ENCODE results near the gene ZNF444.
"Not testable (repeated sequence)": the region's sequence is repeated elsewhere in the genome, so short reads cannot be mapped to it uniquely, and the experiment has no call there.

The ZNF444 gene

GRCh38 chr19:56103027-56103614, 38.0 kb upstream of the ZNF444 start:
- Histone ChIP-seq H3K36me3 (ENCODE audit: insufficient read depth, insufficient read length, low read length) (peaks cover 48% of the 10 kb centered on the region), H3K4me3 (ENCODE audit: insufficient read length, low read depth) (no peak overlapping the region), H3K4me1 (ENCODE audit: insufficient read depth, insufficient read length) (peaks cover 8% of the 10 kb centered on the region), H3K27me3 (ENCODE audit: insufficient read depth, insufficient read length) (no peaks in the 10 kb centered on the region), H3K9me3 (ENCODE audit: insufficient read depth, low read length) (no peaks in the 10 kb centered on the region), H3K9ac (ENCODE audit: insufficient read length, low read depth) (no peak overlapping the region)
- TF ChIP-seq YY1 (IDR thresholded peaks at IDR 0.05; ENCODE audit: insufficient read depth, insufficient read length), result no peak
- TF ChIP-seq ZNF274 (IDR thresholded peaks at IDR 0.05; ENCODE audit: low read depth, low read length), result no peak
- no peak for TF ChIP-seq SUZ12 (IDR thresholded peaks at IDR 0.05; ENCODE audit: extremely low read depth, insufficient read depth, insufficient read length)
- no peak for DNase-seq (ENCODE audit: low read depth, low spot score)

GRCh38 chr19:56104423-56104822, 36.7 kb upstream of the ZNF444 start:
- Histone ChIP-seq H3K36me3 (ENCODE audit: insufficient read depth, insufficient read length, low read length) (peaks cover 41% of the 10 kb centered on the region), H3K9me3 (ENCODE audit: insufficient read depth, low read length) (no peaks in the 10 kb centered on the region), H3K4me1 (ENCODE audit: insufficient read depth, insufficient read length) (peaks cover 16% of the 10 kb centered on the region), H3K9ac (ENCODE audit: insufficient read length, low read depth) (no peak overlapping the region), H3K27me3 (ENCODE audit: insufficient read depth, insufficient read length) (no peaks in the 10 kb centered on the region), H3K4me3 (ENCODE audit: insufficient read length, low read depth) (no peak overlapping the region)
- no peak for DNase-seq (ENCODE audit: low read depth, low spot score)
- no peak for TF ChIP-seq SUZ12 (IDR thresholded peaks at IDR 0.05; ENCODE audit: extremely low read depth, insufficient read depth, insufficient read length)
- no peak for TF ChIP-seq YY1 (IDR thresholded peaks at IDR 0.05; ENCODE audit: insufficient read depth, insufficient read length)
- no peak for TF ChIP-seq ZNF274 (IDR thresholded peaks at IDR 0.05; ENCODE audit: low read depth, low read length)

- Histone ChIP-seq H3K9ac (ENCODE audit: insufficient read length, low read depth) (no peak overlapping the region), H3K4me1 (ENCODE audit: insufficient read depth, insufficient read length) (peaks cover 16% of the 10 kb centered on the region), H3K27me3 (ENCODE audit: insufficient read depth, insufficient read length) (no peaks in the 10 kb centered on the region), H3K4me3 (ENCODE audit: insufficient read length, low read depth) (no peak overlapping the region), H3K36me3 (ENCODE audit: insufficient read depth, insufficient read length, low read length) (peaks cover 34% of the 10 kb centered on the region), H3K9me3 (ENCODE audit: insufficient read depth, low read length) (no peaks in the 10 kb centered on the region)
- no peak for DNase-seq (ENCODE audit: low read depth, low spot score)
- TF ChIP-seq SUZ12 (IDR thresholded peaks at IDR 0.05; ENCODE audit: extremely low read depth, insufficient read depth, insufficient read length) (no peak), ZNF274 (IDR thresholded peaks at IDR 0.05; ENCODE audit: low read depth, low read length) (no peak), YY1 (IDR thresholded peaks at IDR 0.05; ENCODE audit: insufficient read depth, insufficient read length) (no peak)
These were observed 35.9 kb upstream of the ZNF444 start for GRCh38 chr19:56105090-56105701.

- Histone ChIP-seq H3K4me1 (ENCODE audit: insufficient read depth, insufficient read length) (peaks cover 17% of the 10 kb centered on the region), H3K36me3 (ENCODE audit: insufficient read depth, insufficient read length, low read length) (peaks cover 32% of the 10 kb centered on the region)
- not testable (repeated sequence) for DNase-seq (ENCODE audit: low read depth, low spot score); H3K9me3 ChIP-seq (ENCODE audit: insufficient read depth, low read length); H3K4me3 ChIP-seq (ENCODE audit: insufficient read length, low read depth); H3K27me3 ChIP-seq (ENCODE audit: insufficient read depth, insufficient read length); H3K9ac ChIP-seq (ENCODE audit: insufficient read length, low read depth)
These were observed 35.2 kb upstream of the ZNF444 start for GRCh38 chr19:56105831-56106396.

GRCh38 chr19:56106397-56106849, 34.7 kb upstream of the ZNF444 start:
- no peak for TF ChIP-seq SUZ12 (IDR thresholded peaks at IDR 0.05; ENCODE audit: extremely low read depth, insufficient read depth, insufficient read length)
- TF ChIP-seq ZNF274 (IDR thresholded peaks at IDR 0.05; ENCODE audit: low read depth, low read length), result no peak
- TF ChIP-seq YY1 (IDR thresholded peaks at IDR 0.05; ENCODE audit: insufficient read depth, insufficient read length), result no peak
- Histone ChIP-seq H3K9me3 (ENCODE audit: insufficient read depth, low read length) (no peaks in the 10 kb centered on the region), H3K9ac (ENCODE audit: insufficient read length, low read depth) (no peak overlapping the region), H3K4me3 (ENCODE audit: insufficient read length, low read depth) (no peak overlapping the region), H3K27me3 (ENCODE audit: insufficient read depth, insufficient read length) (no peaks in the 10 kb centered on the region), H3K36me3 (ENCODE audit: insufficient read depth, insufficient read length, low read length) (peaks cover 27% of the 10 kb centered on the region), H3K4me1 (ENCODE audit: insufficient read depth, insufficient read length) (peaks cover 17% of the 10 kb centered on the region)
- no peak for DNase-seq (ENCODE audit: low read depth, low spot score)

GRCh38 chr19:56106993-56107392, 34.1 kb upstream of the ZNF444 start:
- Histone ChIP-seq H3K36me3 (ENCODE audit: insufficient read depth, insufficient read length, low read length) (peaks cover 28% of the 10 kb centered on the region), H3K27me3 (ENCODE audit: insufficient read depth, insufficient read length) (no peaks in the 10 kb centered on the region), H3K9ac (ENCODE audit: insufficient read length, low read depth) (no peak overlapping the region), H3K9me3 (ENCODE audit: insufficient read depth, low read length) (no peaks in the 10 kb centered on the region), H3K4me1 (ENCODE audit: insufficient read depth, insufficient read length) (peaks cover 23% of the 10 kb centered on the region), H3K4me3 (ENCODE audit: insufficient read length, low read depth) (no peak overlapping the region)
- TF ChIP-seq ZNF274 (IDR thresholded peaks at IDR 0.05; ENCODE audit: low read depth, low read length), result no peak
- no peak for TF ChIP-seq YY1 (IDR thresholded peaks at IDR 0.05; ENCODE audit: insufficient read depth, insufficient read length)
- TF ChIP-seq SUZ12 (IDR thresholded peaks at IDR 0.05; ENCODE audit: extremely low read depth, insufficient read depth, insufficient read length), result no peak
- no peak for DNase-seq (ENCODE audit: low read depth, low spot score)

GRCh38 chr19:56107626-56108351, 33.3 kb upstream of the ZNF444 start:
- no peak for TF ChIP-seq ZNF274 (IDR thresholded peaks at IDR 0.05; ENCODE audit: low read depth, low read length)
- TF ChIP-seq SUZ12 (IDR thresholded peaks at IDR 0.05; ENCODE audit: extremely low read depth, insufficient read depth, insufficient read length), result no peak
- no peak for TF ChIP-seq YY1 (IDR thresholded peaks at IDR 0.05; ENCODE audit: insufficient read depth, insufficient read length)
- H3K9ac ChIP-seq (ENCODE audit: insufficient read length, low read depth), result no peak overlapping the region
- no peaks in the 10 kb centered on the region for H3K9me3 ChIP-seq (ENCODE audit: insufficient read depth, low read length)
- no peak for DNase-seq (ENCODE audit: low read depth, low spot score)
- no peaks in the 10 kb centered on the region for H3K27me3 ChIP-seq (ENCODE audit: insufficient read depth, insufficient read length)
- H3K36me3 ChIP-seq (ENCODE audit: insufficient read depth, insufficient read length, low read length), result peaks cover 20% of the 10 kb centered on the region
- peaks cover 23% of the 10 kb centered on the region for H3K4me1 ChIP-seq (ENCODE audit: insufficient read depth, insufficient read length)
- no peak overlapping the region for H3K4me3 ChIP-seq (ENCODE audit: insufficient read length, low read depth)
